Lower leg skin (tissue), 4 donors: ENCODE data around the gene HS3ST3A1. TPM values are rescaled to one million over a fixed set of nuclear protein-coding genes. Genes with fewer than 3 reads are reported as not detected.

Source experiments
- DNase-seq, 2 donors: peaks; one replicate each; pipeline ENCODE4 v3.0.0-alpha.2; 2019; ENCODE audit warnings: low spot score in 2 of 2
- H3K4me3 ChIP-seq: fragments of 200-600 bp; sonication (generic); 2 replicates; pipeline ENCODE4 v1.5.1; 2017; ENCODE audit warnings: mild to moderate bottlenecking, low read depth; ENCODE audit not compliant: poor library complexity, severe bottlenecking
- CTCF ChIP-seq, 3 donors: fragments of 450-650 bp; IDR thresholded peaks; one replicate each; pipeline ENCODE4 v1.5.1; 2016; ENCODE audit warnings: antibody characterized with exemption in 3 of 3, mild to moderate bottlenecking in 3 of 3, moderate library complexity in 2 of 3
- POLR2A ChIP-seq, 2 donors: fragments of 450-650 bp; IDR thresholded peaks; one replicate each; pipeline ENCODE4 v1.6.1; 2016 to 2017; ENCODE audit warnings: antibody characterized with exemption in 2 of 2, mild to moderate bottlenecking in 1 of 2, moderate library complexity in 1 of 2
- whole genome bisulfite sequencing, 2 donors: methylation state at CpG; one replicate each; pipeline ENCODE4 v1.1.5; 2018; 5-methylcytosine and 5-hydroxymethylcytosine counted together
- intact Hi-C: fragments of 100-400 bp; cut with DNase I; formaldehyde crosslinking; loops from one replicate; pipeline ENCODE4 v1.15.0; 2023; ENCODE audit warnings: low total_unique reads
- microRNA-seq, 2 donors: library from miRNA; unstranded; fragments of <30 nt; microRNA quantifications; one replicate each; pipeline ENCODE4, GENCODE V29; 2016; ENCODE audit warnings: borderline replicate concordance in 2 of 2, borderline number of aligned reads in 1 of 2
- total RNA-seq, 4 donors: library from RNA; depleted of rRNA; stranded (reverse); fragments of >200 nt; gene quantifications; one replicate each; pipeline ENCODE4 v1.1.0, GENCODE V29; 2016

Gene HS3ST3A1
- total RNA-seq, 4 donors from 2014 or later: 1.4 to 21.2 (median 7.8) TPM

GRCh38 chr17:13462146-13462545 lies 139.6 kb downstream of the HS3ST3A1 start:
- no peak overlapping the region for H3K4me3 ChIP-seq
- 66 to 88% methylated on average over 1 of the region's 1 CpG for WGBS, 2 donors
- TF ChIP-seq CTCF (IDR thresholded peaks at IDR 0.05) (no peak), POLR2A (IDR thresholded peaks at IDR 0.05) (no peak)
- no peak for DNase-seq
- intact Hi-C loops: no loop called here

GRCh38 chr17:13460261-13461000 lies 141.3 kb downstream of the HS3ST3A1 start:
- H3K4me3 ChIP-seq: no peak overlapping the region
- no peak for TF ChIP-seq POLR2A (IDR thresholded peaks at IDR 0.05)
- TF ChIP-seq CTCF (IDR thresholded peaks at IDR 0.05): no peak
- WGBS, 2 donors: 49 to 60% methylated on average over 3 of the region's 3 CpGs
- DNase-seq: no peak
- intact Hi-C loops: no loop called here

- 82% methylated on average over 3 of the region's 3 CpGs for whole genome bisulfite sequencing, 2 donors
- H3K4me3 ChIP-seq: no peak overlapping the region
- no peak for TF ChIP-seq CTCF (IDR thresholded peaks at IDR 0.05)
- TF ChIP-seq POLR2A (IDR thresholded peaks at IDR 0.05): no peak
- intact Hi-C loops: no loop called here
- no peak for DNase-seq
Measured at GRCh38 chr17:13457783-13458182, 143.9 kb downstream of the HS3ST3A1 start.

Small RNA genes within 50 kb of the gene (microRNA-seq; reads per million reads assigned to microRNA genes)
- 0 reads per million in 2 donors for gene MIR548H3
